22Rv1 (cell line): ENCODE data around the gene PCP2.

ENCODE experiments used
- H3K27ac ChIP-seq: fragments of 450-650 bp; 2 replicates; pipeline ENCODE4 v1.5.1; 2017
- CTCF ChIP-seq: fragments of 450-650 bp; IDR thresholded peaks from 2 replicates; pipeline ENCODE4 v1.5.1; 2017; ENCODE audit warnings: mild to moderate bottlenecking
- ZFX ChIP-seq: fragments of 450-650 bp; IDR thresholded peaks from 2 replicates; pipeline ENCODE4 v1.6.1; 2017; ENCODE audit warnings: antibody characterized with exemption, borderline replicate concordance

Gene PCP2

GRCh38 chr19:7612282-7613274, 20.9 kb downstream of the PCP2 start:
- H3K27ac ChIP-seq: no peak overlapping the region
- TF ChIP-seq CTCF: no peak
- no peak for TF ChIP-seq ZFX

- H3K27ac ChIP-seq: no peak overlapping the region
- TF ChIP-seq ZFX: no peak
Observed at GRCh38 chr19:7611541-7612279, 21.8 kb downstream of the PCP2 start.

GRCh38 chr19:7610491-7611240, 22.9 kb downstream of the PCP2 start:
- H3K27ac ChIP-seq: no peak overlapping the region
- no peak for TF ChIP-seq ZFX
- no peak for TF ChIP-seq CTCF

GRCh38 chr19:7607874-7608560, 25.5 kb downstream of the PCP2 start:
- no peak overlapping the region for H3K27ac ChIP-seq
- no peak for TF ChIP-seq ZFX
- TF ChIP-seq CTCF: no peak

GRCh38 chr19:7607212-7607873, 26.2 kb downstream of the PCP2 start:
- TF ChIP-seq ZFX (no peak), CTCF (no peak)
- no peak overlapping the region for H3K27ac ChIP-seq

GRCh38 chr19:7606289-7606688, 27.2 kb downstream of the PCP2 start:
- peak overlapping the region; percentile 42 for H3K27ac ChIP-seq
- TF ChIP-seq ZFX: no peak
- no peak for TF ChIP-seq CTCF
